GM18909 (cell line): ENCODE results near the gene NDUFS4.
"Not testable (repeated sequence)": the region's sequence is repeated elsewhere in the genome, so short reads cannot be mapped to it uniquely, and the experiment has no call there.

Experiments used
- ATAC-seq: cut with Tn5 transposase; IDR thresholded peaks from one replicate; pipeline ENCODE4 v1.9.1; 2021; ENCODE audit warnings: mild to moderate bottlenecking; ENCODE audit not compliant: unreplicated experiment, poor library complexity

NDUFS4 gene

GRCh38 chr5:53645078-53645477, 84.6 kb downstream of the NDUFS4 start:
- ATAC-seq, result no peak

GRCh38 chr5:53649352-53649751, 88.9 kb downstream of the NDUFS4 start:
- ATAC-seq, result no peak

- not testable (repeated sequence) for ATAC-seq
These were observed 100.1 kb downstream of the NDUFS4 start for GRCh38 chr5:53660573-53660972.

- ATAC-seq, result not testable (repeated sequence)
These were observed 104.9 kb downstream of the NDUFS4 start for GRCh38 chr5:53665313-53665712.

GRCh38 chr5:53667621-53668020, 107.2 kb downstream of the NDUFS4 start:
- no peak for ATAC-seq

- no peak for ATAC-seq
These were observed 111.0 kb downstream of the NDUFS4 start for GRCh38 chr5:53671447-53671846.

GRCh38 chr5:53674121-53674520, 113.7 kb downstream of the NDUFS4 start:
- ATAC-seq, result no peak

GRCh38 chr5:53677632-53678031, 117.2 kb downstream of the NDUFS4 start:
- ATAC-seq, result no peak

- no peak for ATAC-seq
These were observed 118.7 kb downstream of the NDUFS4 start for GRCh38 chr5:53678981-53679660.

- ATAC-seq, result no peak
These were observed 120.6 kb downstream of the NDUFS4 start for GRCh38 chr5:53681079-53681478.

GRCh38 chr5:53691014-53691413, 130.6 kb downstream of the NDUFS4 start:
- ATAC-seq, result no peak

GRCh38 chr5:53694520-53695022, 134.1 kb downstream of the NDUFS4 start:
- ATAC-seq, result no peak

- not testable (repeated sequence) for ATAC-seq
These were observed 150.0 kb downstream of the NDUFS4 start for GRCh38 chr5:53710405-53710804.

GRCh38 chr5:53712327-53712726, 151.9 kb downstream of the NDUFS4 start:
- no peak for ATAC-seq

GRCh38 chr5:53713978-53714666, 153.7 kb downstream of the NDUFS4 start:
- ATAC-seq, result no peak

GRCh38 chr5:53714667-53715010, 154.2 kb downstream of the NDUFS4 start:
- ATAC-seq, result no peak

- no peak for ATAC-seq
These were observed 165.7 kb downstream of the NDUFS4 start for GRCh38 chr5:53726121-53726520.

GRCh38 chr5:53730943-53731342, 170.5 kb downstream of the NDUFS4 start:
- ATAC-seq, result no peak
